K562 (cell line): Measurements from ENCODE around the gene TACSTD2. TPM values are rescaled to one million over a fixed set of nuclear protein-coding genes. Genes with fewer than 3 reads are reported as not detected.

Source experiments
- ARID4B ChIP-seq: sonication (generic); formaldehyde crosslinking; IDR thresholded peaks from 2 replicates; pipeline ENCODE4 v1.8.0; 2022; ENCODE audit warnings: mild to moderate bottlenecking, missing genetic modification reagents
- CBFA2T3 ChIP-seq: fragments of 450-650 bp; IDR thresholded peaks from 2 replicates; pipeline ENCODE4 v1.6.1; 2017
- DPF2 ChIP-seq: fragments of 450-650 bp; IDR thresholded peaks from 2 replicates; pipeline ENCODE4 v1.6.1; 2016
- HDAC6 ChIP-seq: IDR thresholded peaks from 2 replicates; pipeline ENCODE4 v1.6.1; 2012; ENCODE audit warnings: low read depth, mild to moderate bottlenecking, control low read depth, inconsistent platforms, low read length, moderate library complexity
- JUND ChIP-seq, 2 experiments: IDR thresholded peaks; 2 replicates in 1 of 2; 3 replicates in 1 of 2; pipeline ENCODE4 v1.6.1; 2011; ENCODE audit warnings: borderline replicate concordance in 2 of 2, low read depth in 2 of 2, low read length in 2 of 2, improper control_type of control experiment in 1 of 2, missing biosample characterization in 1 of 2, missing genetic modification characterization in 1 of 2, missing genetic modification reagents in 1 of 2
- MAFF ChIP-seq: IDR thresholded peaks from 2 replicates; pipeline ENCODE4 v1.6.1; 2012; ENCODE audit warnings: low read length, improper control_type of control experiment
- NFIX ChIP-seq: fragments of 250-450 bp; sonication (Bioruptor Pico); IDR thresholded peaks from 2 replicates; pipeline ENCODE4 v1.4.0; 2020; ENCODE audit warnings: low read depth, mild to moderate bottlenecking, moderate library complexity
- NKRF ChIP-seq: fragments of 450-650 bp; IDR thresholded peaks from 2 replicates; pipeline ENCODE4 v1.6.1; 2016; ENCODE audit warnings: borderline replicate concordance
- RNF2 ChIP-seq: sonication (generic); IDR thresholded peaks from 2 replicates; pipeline ENCODE4 v1.6.1; 2016
- RREB1 ChIP-seq: fragments of 250-450 bp; sonication (Bioruptor Pico); IDR thresholded peaks from 2 replicates; pipeline ENCODE4 v1.4.0; 2020
- SIN3A ChIP-seq, 2 experiments: fragments of 150-350 bp in 1 of 2; IDR thresholded peaks; 2 replicates each; pipeline ENCODE4 v1.6.1; 2011 to 2016; ENCODE audit warnings: borderline replicate concordance in 2 of 2, low read depth in 2 of 2, low read length in 2 of 2, mild to moderate bottlenecking in 2 of 2, moderate library complexity in 2 of 2; ENCODE audit not compliant: control insufficient read depth in 1 of 2
- SNAPC5 ChIP-seq: fragments of 250-450 bp; sonication (Bioruptor Pico); IDR thresholded peaks from 2 replicates; pipeline ENCODE4 v1.8.0; 2021; ENCODE audit warnings: moderate library complexity, mild to moderate bottlenecking, inconsistent platforms
- TAF1 ChIP-seq: IDR thresholded peaks from 2 replicates; pipeline ENCODE4 v1.6.1; 2011; ENCODE audit warnings: mild to moderate bottlenecking, low read length, moderate library complexity; ENCODE audit not compliant: insufficient read depth, control insufficient read depth, severe bottlenecking; ENCODE audit errors: extremely low read depth
- TEAD4 ChIP-seq, 2 experiments: sonication (generic) in 1 of 2; formaldehyde crosslinking in 1 of 2; IDR thresholded peaks; 2 replicates each; pipeline versions ENCODE4 v1.6.1 to v1.8.0; 2012 to 2022; ENCODE audit warnings: borderline replicate concordance in 1 of 2, inconsistent platforms in 1 of 2, low read length in 1 of 2, mild to moderate bottlenecking in 1 of 2, missing genetic modification reagents in 1 of 2
- ZNF408 ChIP-seq: fragments of 250-450 bp; sonication (Bioruptor Pico); IDR thresholded peaks from 2 replicates; pipeline ENCODE4 v1.4.0; 2020; ENCODE audit warnings: low read depth, mild to moderate bottlenecking, moderate library complexity
- polyA plus RNA-seq, 8 experiments: library from polyadenylated mRNA; depleted of rRNA in 4 of 8; stranded (reverse) in 5 of 8; unstranded in 3 of 8; fragments of >200 nt; fragmentation: Nextera tagmentation in 2 of 8; fragmentation: Illumina TruSeq in 1 of 8; extraction: Ambion mirVana in 2 of 8; extraction: Trizol in 1 of 8; gene quantifications; 2 replicates each; pipeline versions ENCODE4 v1.2.1 to v1.2.3, GENCODE V29; 2011 to 2014; ENCODE audit warnings: inconsistent platforms in 1 of 8, missing spikeins in 1 of 8
- total RNA-seq, 7 experiments: library from RNA; depleted of rRNA in 6 of 7; stranded (reverse); fragments of >200 nt in 6 of 7; fragmentation: Illumina TruSeq in 2 of 7; extraction: Trizol in 2 of 7; gene quantifications; 2 replicates each; pipeline versions ENCODE4 v1.2.1 to v1.2.3, GENCODE V29; 2011 to 2021; ENCODE audit warnings: low replicate concordance in 1 of 7

TACSTD2 gene
- total and polyA plus RNA-seq, 9 of the 15 experiments (the other 6 are each of a cell fraction or from before 2014, with no cell fraction given), result 0.04 to 0.31 TPM; not detected in 7

GRCh38 chr1:58596631-58597052, 19.6 kb upstream of the TACSTD2 start (continued):
- no peak for TF ChIP-seq ARID4B
- no peak for TF ChIP-seq TAF1
- no peak for TF ChIP-seq HDAC6
- TF ChIP-seq MAFF, result 0 out of 2 replicates have a peak, but pooled peaks have one; percentile 3
- TF ChIP-seq NKRF, result no peak
- no peak for TF ChIP-seq NFIX
- peak; percentile 36; the same call in 1 of the 2 replicates for TF ChIP-seq TEAD4 (IDR thresholded peaks at IDR 0.05; ENCODE audit: low read length)
- TF ChIP-seq TEAD4 (CRISPR knock-in tag; IDR thresholded peaks at IDR 0.05; ENCODE audit: borderline replicate concordance), result no peak
- no peak for TF ChIP-seq RREB1
- no peak for TF ChIP-seq DPF2
- no peak for TF ChIP-seq SNAPC5 (CRISPR knock-in tag)
- no peak for TF ChIP-seq JUND (IDR thresholded peaks at IDR 0.05; ENCODE audit: borderline replicate concordance, low read depth, low read length)
- no peak for TF ChIP-seq JUND (tag; IDR thresholded peaks at IDR 0.05; ENCODE audit: borderline replicate concordance, low read depth, low read length)
- TF ChIP-seq SIN3A (IDR thresholded peaks at IDR 0.05; ENCODE audit: borderline replicate concordance in 2 of 2, control insufficient read depth in 1 of 2, low read depth in 2 of 2, low read length in 2 of 2), result no peak
- peak; percentile 63 for TF ChIP-seq CBFA2T3
- TF ChIP-seq ZNF408 (CRISPR knock-in tag), result no peak
- TF ChIP-seq RNF2, result no peak
